ENCODE data around the gene BPIFB2. TPM values are rescaled to one million over a fixed set of nuclear protein-coding genes. Genes with fewer than 3 reads are reported as not detected.

The BPIFB2 gene
- polyA plus RNA-seq, 3 donors: not detected

DNA sequence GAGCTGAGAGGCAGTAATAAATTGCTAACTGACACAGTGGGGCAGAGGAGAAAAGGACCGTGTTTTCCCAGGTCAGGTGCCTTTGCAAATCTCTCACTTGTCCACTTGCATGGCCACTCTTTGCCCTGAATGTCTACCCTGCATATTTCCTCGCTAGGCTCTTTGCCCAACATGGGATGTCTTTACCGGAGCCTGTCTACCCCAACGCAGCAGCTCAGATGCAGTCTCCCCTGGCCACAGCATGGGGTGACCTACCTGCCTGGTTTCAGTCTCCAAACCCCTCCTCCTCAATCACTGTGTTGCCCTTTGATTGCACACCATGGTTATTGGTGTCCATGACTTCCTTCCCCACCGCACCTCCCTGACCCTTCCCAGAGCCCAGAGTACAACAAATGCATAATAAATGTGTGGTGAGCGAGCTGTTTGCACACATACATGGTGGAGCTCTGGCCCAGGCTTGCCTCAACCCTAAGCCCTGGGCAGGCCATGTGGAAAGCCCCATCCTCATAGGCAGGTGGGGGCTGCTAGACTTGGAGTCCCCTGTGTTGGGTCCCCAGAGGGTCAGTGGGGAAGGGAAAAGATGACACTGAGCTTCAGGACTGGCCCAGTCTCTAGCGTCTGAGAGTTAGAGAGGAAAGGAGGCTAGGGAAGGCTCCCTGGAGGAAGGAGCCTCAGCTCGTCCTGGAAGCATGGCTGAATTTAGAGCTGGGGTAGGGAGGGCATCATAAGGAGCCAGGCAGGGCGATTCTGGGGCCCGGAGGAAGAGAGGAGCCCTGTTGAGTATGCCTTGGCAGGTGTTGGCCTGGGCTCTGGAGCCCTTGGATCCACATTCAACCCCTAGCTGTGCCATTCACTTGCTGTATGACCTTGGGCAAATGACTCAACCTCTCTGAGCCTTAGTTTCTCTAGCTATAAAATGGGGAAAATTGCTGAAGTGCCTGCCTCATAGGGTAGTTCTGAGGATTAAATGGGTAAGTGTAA, 19.6 kb downstream of the BPIFB2 start:
- Mint-ChIP-seq H3K4me1 (no peaks in the 10 kb centered on the region), H3K36me3 (no peaks in the 10 kb centered on the region), H3K27ac (no peak overlapping the region), H3K27me3 (ENCODE audit: low read depth in 3 of 3) (peaks cover 0 to 2% (median 0%) of the 10 kb centered on the region in 3 donors), H3K4me3 (no peak overlapping the region), H3K9me3 (no peaks in the 10 kb centered on the region)
- TF ChIP-seq, protein P1, sequence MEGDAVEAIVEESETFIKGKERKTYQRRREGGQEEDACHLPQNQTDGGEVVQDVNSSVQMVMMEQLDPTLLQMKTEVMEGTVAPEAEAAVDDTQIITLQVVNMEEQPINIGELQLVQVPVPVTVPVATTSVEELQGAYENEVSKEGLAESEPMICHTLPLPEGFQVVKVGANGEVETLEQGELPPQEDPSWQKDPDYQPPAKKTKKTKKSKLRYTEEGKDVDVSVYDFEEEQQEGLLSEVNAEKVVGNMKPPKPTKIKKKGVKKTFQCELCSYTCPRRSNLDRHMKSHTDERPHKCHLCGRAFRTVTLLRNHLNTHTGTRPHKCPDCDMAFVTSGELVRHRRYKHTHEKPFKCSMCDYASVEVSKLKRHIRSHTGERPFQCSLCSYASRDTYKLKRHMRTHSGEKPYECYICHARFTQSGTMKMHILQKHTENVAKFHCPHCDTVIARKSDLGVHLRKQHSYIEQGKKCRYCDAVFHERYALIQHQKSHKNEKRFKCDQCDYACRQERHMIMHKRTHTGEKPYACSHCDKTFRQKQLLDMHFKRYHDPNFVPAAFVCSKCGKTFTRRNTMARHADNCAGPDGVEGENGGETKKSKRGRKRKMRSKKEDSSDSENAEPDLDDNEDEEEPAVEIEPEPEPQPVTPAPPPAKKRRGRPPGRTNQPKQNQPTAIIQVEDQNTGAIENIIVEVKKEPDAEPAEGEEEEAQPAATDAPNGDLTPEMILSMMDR (IDR thresholded peaks at IDR 0.05): no peak
- Histone ChIP-seq H3K4me1 (ENCODE audit: control insufficient read depth in 1 of 2, insufficient read depth in 2 of 2, low read length in 2 of 2) (no peaks in the 10 kb centered on the region), H3K9ac (ENCODE audit: insufficient read depth, low read length, poor library complexity, severe bottlenecking) (no peak overlapping the region), H4K20me1 (ENCODE audit: insufficient read depth, low read length) (no peaks in the 10 kb centered on the region), H3K4me2 (replicated peaks; ENCODE audit: extremely low read depth, low read length, poor library complexity, severe bottlenecking) (no peak overlapping the region), H3K9me3 (replicated peaks in 1 of 2; ENCODE audit: control insufficient read depth in 1 of 2, insufficient read depth in 1 of 2, low read length in 2 of 2) (no peaks in the 10 kb centered on the region), H3K4me3 (replicated peaks in 1 of 3; ENCODE audit: low read depth in 2 of 3, low read length in 3 of 3) (no peak overlapping the region), H2AFZ (ENCODE audit: insufficient read depth, low read depth, low read length, poor library complexity, severe bottlenecking) (no peak overlapping the region), H3K36me3 (replicated peaks in 1 of 2; ENCODE audit: control insufficient read depth in 1 of 2, insufficient read depth in 2 of 2, low read length in 2 of 2) (no peaks in the 10 kb centered on the region), H3K79me2 (ENCODE audit: insufficient read depth, low read length) (no peaks in the 10 kb centered on the region), H3K27ac (ENCODE audit: low read depth in 1 of 2, low read length in 2 of 2) (no peak overlapping the region), H3K27me3 (ENCODE audit: control insufficient read depth in 2 of 2, insufficient read depth in 2 of 2, low read length in 2 of 2) (no peaks in the 10 kb centered on the region)
- DNase-seq: no peak
- 80% methylated on average over 7 of the region's 10 CpGs for WGBS (ENCODE audit: insufficient coverage)
- intact Hi-C loops (cut with micrococcal nuclease): no loop called here

DNA sequence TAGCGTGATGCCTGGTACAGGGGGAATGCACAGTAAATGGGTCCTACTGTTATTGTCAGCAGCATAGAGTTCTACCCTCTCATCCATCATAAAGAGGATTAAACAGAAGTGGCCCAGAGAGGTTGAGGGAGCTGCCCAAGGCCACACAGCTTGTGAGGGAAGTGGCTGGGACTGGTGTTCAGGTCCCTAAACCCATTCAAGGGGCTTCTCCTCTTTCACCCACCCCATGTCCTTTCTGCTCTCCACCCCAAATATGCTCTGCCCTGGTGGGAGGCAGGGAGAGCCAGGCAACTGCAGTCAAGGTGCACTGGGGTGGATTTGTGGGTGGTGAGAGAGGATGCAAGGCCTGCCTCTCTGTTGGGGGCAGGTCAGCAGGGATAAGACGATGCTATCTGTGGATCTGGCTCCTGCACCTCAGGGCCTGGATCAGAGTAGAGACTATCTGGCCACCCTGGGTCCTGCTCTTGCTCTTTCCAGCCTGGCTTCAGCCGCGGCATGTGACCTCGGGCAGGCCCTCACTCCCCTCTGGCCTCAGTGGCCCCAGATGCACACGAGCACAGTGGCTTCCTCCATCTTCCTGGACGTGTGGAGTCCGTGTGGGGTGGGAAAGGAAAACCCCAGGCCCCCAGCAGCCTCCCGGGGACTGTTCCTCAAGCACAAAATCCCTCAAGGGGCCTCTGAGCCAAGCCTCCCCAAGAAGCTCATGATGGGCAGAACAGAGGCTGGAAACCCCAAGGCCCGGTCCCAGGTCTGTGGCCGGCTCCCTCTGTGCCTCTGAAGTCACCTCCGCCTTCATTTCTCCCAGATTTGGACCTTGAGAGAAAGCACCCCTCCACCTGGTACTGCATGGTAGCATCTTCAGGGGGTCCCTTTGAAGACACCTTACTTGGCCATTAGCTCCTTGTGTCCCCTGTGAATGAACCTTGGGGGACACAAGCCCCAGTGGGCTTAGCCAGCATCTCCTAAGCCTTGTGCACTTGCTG, 20.6 kb downstream of the BPIFB2 start:
- no peaks in the 10 kb centered on the region for H3K36me3 ChIP-seq (replicated peaks in 1 of 2; ENCODE audit: control insufficient read depth in 1 of 2, insufficient read depth in 2 of 2, low read length in 2 of 2)
- H3K27me3 Mint-ChIP-seq (ENCODE audit: low read depth in 3 of 3): peaks cover 0 to 2% (median 0%) of the 10 kb centered on the region in 3 donors
- no peaks in the 10 kb centered on the region for H3K4me1 ChIP-seq (ENCODE audit: control insufficient read depth in 1 of 2, insufficient read depth in 2 of 2, low read length in 2 of 2)
- H3K27me3 ChIP-seq (ENCODE audit: control insufficient read depth in 2 of 2, insufficient read depth in 2 of 2, low read length in 2 of 2): no peaks in the 10 kb centered on the region
- no peaks in the 10 kb centered on the region for H3K36me3 Mint-ChIP-seq
- H3K9ac ChIP-seq (ENCODE audit: insufficient read depth, low read length, poor library complexity, severe bottlenecking): no peak overlapping the region
- no peak overlapping the region for H3K4me3 Mint-ChIP-seq
- WGBS (ENCODE audit: insufficient coverage): 80% methylated on average over 10 of the region's 12 CpGs
- no peak overlapping the region for H3K4me3 ChIP-seq (replicated peaks in 1 of 3; ENCODE audit: low read depth in 2 of 3, low read length in 3 of 3)
- no peak for DNase-seq
- no peaks in the 10 kb centered on the region for H3K9me3 ChIP-seq (replicated peaks in 1 of 2; ENCODE audit: control insufficient read depth in 1 of 2, insufficient read depth in 1 of 2, low read length in 2 of 2)
- no peak overlapping the region for H3K27ac ChIP-seq (ENCODE audit: low read depth in 1 of 2, low read length in 2 of 2)
- no peaks in the 10 kb centered on the region for H3K4me1 Mint-ChIP-seq
- no peak overlapping the region for H3K27ac Mint-ChIP-seq
- intact Hi-C loops (cut with micrococcal nuclease): no loop called here
- no peak overlapping the region for H3K4me2 ChIP-seq (replicated peaks; ENCODE audit: extremely low read depth, low read length, poor library complexity, severe bottlenecking)
- no peaks in the 10 kb centered on the region for H3K9me3 Mint-ChIP-seq
- H4K20me1 ChIP-seq (ENCODE audit: insufficient read depth, low read length): no peaks in the 10 kb centered on the region
- no peak overlapping the region for H2AFZ ChIP-seq (ENCODE audit: insufficient read depth, low read depth, low read length, poor library complexity, severe bottlenecking)
- no peaks in the 10 kb centered on the region for H3K79me2 ChIP-seq (ENCODE audit: insufficient read depth, low read length)
- TF ChIP-seq, protein P1 (IDR thresholded peaks at IDR 0.05): no peak

Measured in CD14-positive monocyte (primary cell).